ENCODE results near the gene KCTD4.

- TF ChIP-seq POLR2A (IDR thresholded peaks at IDR 0.05; ENCODE audit: low read depth, low read length) (no peak), TAF1 (IDR thresholded peaks at IDR 0.05; ENCODE audit: borderline replicate concordance, low read depth, low read length) (no peak)
These were observed 8.4 kb upstream of the KCTD4 start for GRCh38 chr13:45209229-45209628.
